H1 (cell line): ENCODE results near the gene CLN6. TPM values are rescaled to one million over a fixed set of nuclear protein-coding genes. Genes with fewer than 3 reads are reported as not detected.

Experiments used
- CTCF ChIA-PET: fragments of 300-600 bp; sonication (Branson Sonifier 250); formaldehyde crosslinking; loops from one replicate; lab custom pipeline; 2021; ENCODE audit not compliant: partially characterized antibody; lab: Charles Lee
- POLR2A ChIA-PET: fragments of 300-600 bp; sonication (Branson Sonifier 250); formaldehyde crosslinking; loops from one replicate; lab custom pipeline; 2021; ENCODE audit warnings: inconsistent platforms; ENCODE audit not compliant: partially characterized antibody; lab: Charles Lee
- DNase-seq, 2 experiments: peaks; one replicate each; pipeline versions ENCODE4 v3.0.0 to v3.0.0-alpha.2; 2010 to 2022; ENCODE audit warnings: low spot score in 2 of 2, low read depth in 1 of 2, mixed read lengths in 1 of 2
- FAIRE-seq: peaks from 2 replicates; lab custom pipeline; 2011; peaks lifted over from hg19 to GRCh38; lab: Jason Lieb, UNC
- H2AFZ ChIP-seq: 2 replicates; pipeline ENCODE4 v1.8.1; 2012; ENCODE audit warnings: low read length, inconsistent platforms
- H2AK5ac ChIP-seq: 2 replicates; pipeline ENCODE4 v1.6.1; 2013; ENCODE audit warnings: low read depth, low read length
- H2BK120ac ChIP-seq: replicated peaks from 2 replicates; pipeline ENCODE3; 2013; ENCODE audit warnings: low read depth, low read length, inconsistent platforms
- H2BK12ac ChIP-seq: 2 replicates; pipeline ENCODE4 v1.6.1; 2013; ENCODE audit warnings: low read depth, low read length
- H2BK15ac ChIP-seq: 2 replicates; pipeline ENCODE4 v1.6.1; 2013; ENCODE audit warnings: low read length
- H2BK20ac ChIP-seq: 2 replicates; pipeline ENCODE4 v1.6.1; 2013; ENCODE audit warnings: low read length
- H2BK5ac ChIP-seq: 2 replicates; pipeline ENCODE4 v1.6.1; 2013; ENCODE audit warnings: low read depth, low read length
- H3K14ac ChIP-seq: 2 replicates; pipeline ENCODE4 v1.6.1; 2013; ENCODE audit warnings: inconsistent platforms; ENCODE audit not compliant: insufficient read length
- H3K18ac ChIP-seq: 2 replicates; pipeline ENCODE4 v1.6.1; 2013; ENCODE audit warnings: low read length; ENCODE audit errors: extremely low read depth
- H3K23ac ChIP-seq: 2 replicates; pipeline ENCODE4 v1.6.1; 2013; ENCODE audit warnings: inconsistent platforms; ENCODE audit not compliant: insufficient read length
- H3K23me2 ChIP-seq: 2 replicates; pipeline ENCODE4 v1.6.1; 2013; ENCODE audit warnings: low read depth, low read length
- H3K27ac ChIP-seq: 2 replicates; pipeline ENCODE4 v1.6.1; 2011; ENCODE audit warnings: low read depth, low read length, inconsistent platforms
- H3K27me3 ChIP-seq, 4 experiments: replicated peaks in 1 of 4; 1 replicate in 1 of 4; 2 replicates in 3 of 4; pipeline versions ENCODE4 v1.6.1 to v1.8.1; 2011 to 2013; ENCODE audit warnings: low read length in 3 of 4, mild to moderate bottlenecking in 3 of 4, inconsistent platforms in 2 of 4, mixed read lengths in 2 of 4, moderate library complexity in 1 of 4; ENCODE audit not compliant: control insufficient read depth in 3 of 4, insufficient read depth in 3 of 4; ENCODE audit errors: extremely low read depth in 1 of 4
- H3K36me3 ChIP-seq, 4 experiments: 2 replicates each; pipeline versions ENCODE4 v1.6.1 to v1.8.1; 2011 to 2013; ENCODE audit warnings: mild to moderate bottlenecking in 4 of 4, low read length in 3 of 4, moderate library complexity in 2 of 4, control low read depth in 1 of 4, inconsistent platforms in 1 of 4; ENCODE audit not compliant: insufficient read depth in 4 of 4, control insufficient read depth in 2 of 4
- H3K4ac ChIP-seq: replicated peaks from 2 replicates; pipeline ENCODE3; 2013; ENCODE audit warnings: low read length, low read depth, mixed read lengths, inconsistent platforms; ENCODE audit not compliant: insufficient read length
- H3K4me1 ChIP-seq, 4 experiments: replicated peaks in 1 of 4; 1 replicate in 1 of 4; 2 replicates in 3 of 4; pipeline versions ENCODE4 v1.6.1 to v1.8.1; 2011 to 2013; ENCODE audit warnings: low read length in 3 of 4, inconsistent platforms in 2 of 4, mixed read lengths in 1 of 4; ENCODE audit not compliant: insufficient read depth in 4 of 4, control insufficient read depth in 3 of 4
- H3K4me2 ChIP-seq, 2 experiments: 2 replicates each; pipeline versions ENCODE4 v1.6.1 to v1.8.1; 2011 to 2013; ENCODE audit warnings: low read depth in 2 of 2, low read length in 2 of 2, control low read depth in 1 of 2, inconsistent platforms in 1 of 2, mild to moderate bottlenecking in 1 of 2; ENCODE audit not compliant: insufficient read depth in 1 of 2
- H3K4me3 ChIP-seq, 4 experiments: fragments of 200-600, 300-600 bp in 1 of 4; sonication (generic), shearing (Covaris generic), sonication (Bioruptor Twin) in 1 of 4; 2 replicates each; pipeline versions ENCODE4 v1.5.1 to v1.8.1; 2011 to 2016; ENCODE audit warnings: low read length in 4 of 4, low read depth in 3 of 4, control low read depth in 2 of 4, inconsistent platforms in 2 of 4, mild to moderate bottlenecking in 2 of 4, mixed read lengths in 1 of 4, moderate library complexity in 1 of 4; ENCODE audit not compliant: insufficient read depth in 2 of 4; ENCODE audit errors: extremely low read depth in 1 of 4
- H3K56ac ChIP-seq: replicated peaks from 2 replicates; pipeline ENCODE3; 2013; ENCODE audit warnings: low read depth, mild to moderate bottlenecking, mixed read lengths, low read length, inconsistent platforms; ENCODE audit not compliant: insufficient read length
- H3K79me1 ChIP-seq: 2 replicates; pipeline ENCODE4 v1.6.1; 2013; ENCODE audit warnings: low read depth, low read length, control low read depth
- H3K79me2 ChIP-seq, 2 experiments: 2 replicates each; pipeline versions ENCODE4 v1.6.1 to v1.8.1; 2012 to 2013; ENCODE audit warnings: low read length in 2 of 2, mild to moderate bottlenecking in 2 of 2, inconsistent platforms in 1 of 2; ENCODE audit not compliant: insufficient read depth in 2 of 2, control insufficient read depth in 1 of 2
- H3K9ac ChIP-seq, 4 experiments: replicated peaks in 1 of 4; 1 replicate in 1 of 4; 2 replicates in 3 of 4; pipeline versions ENCODE4 v1.6.1 to v1.8.1; 2011 to 2013; ENCODE audit warnings: low read depth in 3 of 4, low read length in 3 of 4, control low read depth in 2 of 4, mild to moderate bottlenecking in 2 of 4, moderate library complexity in 2 of 4, inconsistent platforms in 1 of 4; ENCODE audit errors: extremely low read depth in 1 of 4
- H3K9me3 ChIP-seq, 2 experiments: 2 replicates each; pipeline versions ENCODE4 v1.6.1 to v1.8.1; 2012 to 2013; ENCODE audit warnings: mild to moderate bottlenecking in 2 of 2, moderate library complexity in 2 of 2, control low read depth in 1 of 2, inconsistent platforms in 1 of 2, low read depth in 1 of 2, low read length in 1 of 2, mixed read lengths in 1 of 2; ENCODE audit not compliant: insufficient read depth in 2 of 2
- H4K20me1 ChIP-seq, 2 experiments: replicated peaks in 1 of 2; 2 replicates each; pipeline versions ENCODE3 to v1.8.1; 2011 to 2013; ENCODE audit warnings: inconsistent platforms in 2 of 2, low read length in 2 of 2, mild to moderate bottlenecking in 1 of 2; ENCODE audit not compliant: insufficient read depth in 2 of 2, control insufficient read depth in 1 of 2
- H4K5ac ChIP-seq: 2 replicates; pipeline ENCODE4 v1.6.1; 2013; ENCODE audit warnings: low read length, low read depth, mixed read lengths, inconsistent platforms; ENCODE audit not compliant: insufficient read length
- H4K8ac ChIP-seq: 2 replicates; pipeline ENCODE4 v1.8.0; 2013; ENCODE audit warnings: mild to moderate bottlenecking, moderate library complexity, low read length, inconsistent platforms; ENCODE audit not compliant: insufficient read depth; ENCODE audit errors: extremely low read depth
- H4K91ac ChIP-seq: replicated peaks from 2 replicates; pipeline ENCODE3; 2013; ENCODE audit warnings: low read length, mixed read lengths, inconsistent platforms; ENCODE audit not compliant: insufficient read length
- BRCA1 ChIP-seq: IDR thresholded peaks from 2 replicates; pipeline ENCODE4 v1.6.1; 2012; ENCODE audit warnings: low read depth, low read length, improper control_type of control experiment
- CTCF ChIP-seq, 3 experiments: IDR thresholded peaks; 1 replicate in 2 of 3; 2 replicates in 1 of 3; pipeline versions ENCODE4 v1.5.1 to v1.6.1; 2011; ENCODE audit warnings: low read length in 3 of 3, mild to moderate bottlenecking in 3 of 3, inconsistent platforms in 2 of 3, low read depth in 1 of 3, moderate library complexity in 1 of 3; ENCODE audit not compliant: insufficient read depth in 1 of 3; ENCODE audit errors: control extremely low read depth in 1 of 3
- KDM4A ChIP-seq: IDR thresholded peaks from one replicate; pipeline ENCODE4 v1.7.1; 2012; ENCODE audit warnings: low read depth, mild to moderate bottlenecking, moderate library complexity, low read length, inconsistent platforms; ENCODE audit not compliant: severe bottlenecking
- MAFK ChIP-seq: IDR thresholded peaks from 2 replicates; pipeline ENCODE4 v1.6.1; 2012; ENCODE audit warnings: low read depth, mild to moderate bottlenecking, improper control_type of control experiment, low read length
- NRF1 ChIP-seq: IDR thresholded peaks from 2 replicates; pipeline ENCODE4 v1.6.1; 2011; ENCODE audit warnings: mild to moderate bottlenecking, low read depth, low read length, improper control_type of control experiment
- POLR2AphosphoS5 ChIP-seq: IDR thresholded peaks from 2 replicates; pipeline ENCODE4 v1.6.1; 2011; ENCODE audit warnings: low read depth, low read length
- RAD21 ChIP-seq, 2 experiments: IDR thresholded peaks in 1 of 2; conservative IDR thresholded peaks in 1 of 2; 2 replicates each; pipeline ENCODE4 v1.6.1; 2011; ENCODE audit warnings: low read depth in 2 of 2, low read length in 2 of 2, improper control_type of control experiment in 1 of 2, inconsistent platforms in 1 of 2, mild to moderate bottlenecking in 1 of 2, moderate library complexity in 1 of 2
- SRF ChIP-seq: IDR thresholded peaks from 2 replicates; pipeline ENCODE4 v1.6.1; 2011; ENCODE audit warnings: mild to moderate bottlenecking, low read depth, low read length, moderate library complexity
- TAF1 ChIP-seq: IDR thresholded peaks from 2 replicates; pipeline ENCODE4 v1.6.1; 2011; ENCODE audit warnings: mild to moderate bottlenecking, low read depth, low read length
- WGBS, 2 experiments: shearing (Covaris generic) in 1 of 2; methylation state at CpG; one replicate each; pipeline versions ENCODE4 v1.1.6 to v1.1.7; 2013 to 2015; ENCODE audit warnings: low lambda C conversion rate in 2 of 2, mixed read lengths in 2 of 2, inconsistent platforms in 1 of 2, low coverage in 1 of 2, missing lambda C conversion rate in 1 of 2; ENCODE audit not compliant: insufficient replicate concordance in 2 of 2, insufficient coverage in 1 of 2, insufficient read length in 1 of 2; ENCODE audit errors: extremely low coverage in 1 of 2, missing lambda C conversion rate in 1 of 2; 5-methylcytosine and 5-hydroxymethylcytosine counted together
- polyA plus RNA-seq, 7 experiments: library from polyadenylated mRNA; depleted of rRNA in 3 of 7; stranded (reverse) in 5 of 7; unstranded in 2 of 7; fragments of >200 nt in 5 of 7; fragments of 200-250 nt in 2 of 7; gene quantifications; 1 replicate in 5 of 7; 2 replicates in 1 of 7; 4 replicates in 1 of 7; pipeline versions ENCODE4 v1.2.1 to v1.2.3, GENCODE V29; 2011 to 2013; ENCODE audit warnings: missing spikeins in 2 of 7, mixed read lengths in 2 of 7
- total RNA-seq: library from RNA; stranded (reverse); fragmentation: NEBNext Ultra II Directional; extraction: Animal tissue kit (Norgen Biotek cat#: 25700); gene quantifications from 2 replicates; pipeline ENCODE4 v1.2.1, GENCODE V29; 2021

The CLN6 gene
- total and polyA plus RNA-seq, 2 of the 8 experiments (the other 6 are each of a cell fraction or from before 2014, with no cell fraction given): 60.0 to 137 TPM

DNA sequence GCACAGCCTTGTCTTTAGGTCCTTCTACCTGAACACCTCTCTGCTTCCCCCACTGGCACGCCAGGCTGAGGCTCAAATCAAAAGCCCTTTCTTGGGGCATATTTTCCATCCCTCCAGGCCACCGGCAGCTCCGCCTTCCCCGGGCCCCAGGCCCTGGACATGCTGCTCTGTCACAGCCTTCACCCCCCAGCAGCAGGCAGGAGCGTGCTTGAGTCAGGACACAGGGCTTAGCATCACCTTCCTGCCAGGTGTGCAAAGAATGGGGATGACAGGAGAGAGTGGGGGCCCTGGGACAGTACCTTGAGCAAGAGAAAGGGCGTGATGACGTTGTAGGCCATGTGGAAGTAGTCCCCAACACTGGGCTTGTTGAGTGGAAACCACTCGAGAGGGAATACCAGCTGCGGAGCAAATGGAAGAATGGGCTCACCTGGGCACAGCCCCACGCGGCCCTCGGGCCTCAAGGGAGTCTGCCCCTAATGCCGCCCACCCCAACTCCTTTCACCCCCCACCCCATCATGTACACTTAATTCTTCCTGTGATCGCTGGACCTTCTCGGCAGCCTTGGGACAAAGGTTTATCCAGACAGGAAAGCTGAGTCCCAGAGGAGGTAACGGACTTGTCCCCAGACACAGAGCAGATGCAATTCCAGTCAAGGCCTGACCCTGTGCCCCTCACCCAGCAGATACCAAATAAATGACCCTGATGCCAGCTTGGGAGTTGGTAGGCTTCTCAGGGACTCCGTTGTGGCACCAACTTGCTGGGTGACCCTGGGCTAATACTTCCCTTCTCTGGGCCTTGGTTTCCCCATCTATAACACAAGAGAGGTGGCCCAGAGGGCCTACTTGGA is 15.3 kb downstream of the CLN6 start:
- Histone ChIP-seq H4K20me1 (peaks cover 10 to 26% of the 10 kb centered on the region in 2 experiments), H3K27me3 (no peaks in the 10 kb centered on the region), H3K36me3 (peaks cover 3 to 18% (median 9%) of the 10 kb centered on the region in 4 experiments; a peak in 6 of 8 replicates), H3K56ac (no peak overlapping the region), H3K18ac (no peak overlapping the region), H2BK12ac (no peak overlapping the region), H3K4me1 (peaks cover 0 to 16% (median under 1%) of the 10 kb centered on the region in 4 experiments; a peak in 5 of 7 replicates), H2BK5ac (no peak overlapping the region), H2BK20ac (no peak overlapping the region), H3K4ac (no peak overlapping the region), H3K9ac (no peak overlapping the region), H3K23ac (no peak overlapping the region), H2AK5ac (no peak overlapping the region), H4K5ac (no peak overlapping the region), H3K79me1 (peaks cover 15% of the 10 kb centered on the region), H2BK15ac (no peak overlapping the region), H2BK120ac (no peak overlapping the region), H2AFZ (no peak overlapping the region), H4K91ac (no peak overlapping the region), H3K27ac (no peak overlapping the region), H3K14ac (no peak overlapping the region), H3K4me2 (no peak overlapping the region), H3K9me3 (no peaks in the 10 kb centered on the region), H3K4me3 (no peak overlapping the region), H4K8ac (no peak overlapping the region), H3K79me2 (peaks cover 4 to 65% of the 10 kb centered on the region in 2 experiments; a peak in 3 of 4 replicates), H3K23me2 (no peaks in the 10 kb centered on the region)
- FAIRE-seq: no peak
- CTCF ChIA-PET: interaction anchor here (0.9 kb wide), 1 partner anchor 38 kb away, joined by 3 read pairs; no protein-coding TSS in a partner anchor
- POLR2A ChIA-PET: interaction anchor here (2.4 to 6.0 kb wide), 2 partner anchors 10 to 15 kb away, joined by 11 to 38 read pairs; partner anchors contain the start of gene CLN6
- no peak for DNase-seq
- WGBS, 2 experiments: 95% methylated on average over 13 of the region's 17 CpGs; no CpG with 5 or more reads in 1 of the 2 experiments
- TF ChIP-seq SRF (no peak), NRF1 (no peak), CTCF (IDR thresholded peaks at IDR 0.05; ENCODE audit: control extremely low read depth in 1 of 3, insufficient read depth in 1 of 3, low read depth in 1 of 3, low read length in 3 of 3) (no peak), MAFK (no peak), POLR2AphosphoS5 (no peak), KDM4A (no peak), TAF1 (no peak), BRCA1 (no peak), RAD21 (IDR thresholded peaks at IDR 0.05 in 1 of 2, conservative IDR thresholded peaks at IDR 0.05 in 1 of 2; ENCODE audit: low read depth in 2 of 2, low read length in 2 of 2) (no peak)
